Measurements from ENCODE around the gene SLC27A6. TPM values are rescaled to one million over a fixed set of nuclear protein-coding genes. Genes with fewer than 3 reads are reported as not detected.

The SLC27A6 gene
- total and polyA plus RNA-seq, 2 donors (not counting 1 experiment from before 2014, with no cell fraction given): not detected

DNA sequence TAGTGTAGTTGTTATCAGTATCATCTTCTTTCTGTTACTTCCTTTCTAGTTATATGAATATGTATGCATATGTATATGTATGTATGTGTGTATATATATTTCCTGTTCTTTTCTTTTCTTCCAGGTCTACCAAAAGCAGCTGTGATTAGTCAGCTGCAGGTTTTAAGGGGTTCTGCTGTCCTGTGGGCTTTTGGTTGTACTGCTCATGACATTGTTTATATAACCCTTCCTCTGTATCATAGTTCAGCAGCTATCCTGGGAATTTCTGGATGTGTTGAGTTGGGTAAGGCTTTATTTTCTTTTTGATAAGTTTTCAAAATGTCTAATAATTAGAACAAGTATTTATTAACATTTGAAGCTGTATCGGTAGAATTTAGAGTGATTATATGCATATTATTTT, 23.2 kb downstream of the SLC27A6 start:
- Mint-ChIP-seq H3K27ac (no peak overlapping the region), H3K4me1 (no peaks in the 10 kb centered on the region), H3K9me3 (ENCODE audit: insufficient read depth) (no peaks in the 10 kb centered on the region), H3K4me3 (no peak overlapping the region), H3K27me3 (no peaks in the 10 kb centered on the region)
- Histone ChIP-seq H4K20me1 (ENCODE audit: control insufficient read depth, insufficient read depth, low read length, poor library complexity, severe bottlenecking) (no peaks in the 10 kb centered on the region), H3K9me3 (ENCODE audit: control extremely low read depth in 1 of 3, control insufficient read depth in 2 of 3, insufficient read depth in 1 of 3, low read length in 2 of 3) (no peaks in the 10 kb centered on the region), H3K4me3 (ENCODE audit: control extremely low read depth in 1 of 5, extremely low read depth in 1 of 5, insufficient read depth in 1 of 5, low read depth in 2 of 5, low read length in 4 of 5) (no peak overlapping the region), H3K9ac (ENCODE audit: low read length) (no peak overlapping the region), H3K79me2 (ENCODE audit: control insufficient read depth, insufficient read depth, low read length) (no peaks in the 10 kb centered on the region), H2AFZ (ENCODE audit: insufficient read depth, low read depth, low read length, poor library complexity, severe bottlenecking) (no peak overlapping the region), H3K27ac (ENCODE audit: low read length in 2 of 2) (no peak overlapping the region), H3K27me3 (replicated peaks in 1 of 4; ENCODE audit: control extremely low read depth in 1 of 4, control insufficient read depth in 3 of 4, insufficient read depth in 4 of 4, low read length in 3 of 4) (no peaks in the 10 kb centered on the region), H3K4me2 (replicated peaks; ENCODE audit: low read depth, low read length, poor library complexity, severe bottlenecking) (no peak overlapping the region), H3K36me3 (replicated peaks in 1 of 2; ENCODE audit: control extremely low read depth in 1 of 2, control insufficient read depth in 1 of 2, extremely low read depth in 1 of 2, insufficient read depth in 2 of 2, low read length in 1 of 2) (no peaks in the 10 kb centered on the region), H3K4me1 (ENCODE audit: control insufficient read depth in 2 of 2, insufficient read depth in 2 of 2, low read length in 2 of 2) (no peaks in the 10 kb centered on the region)
- no peak for ATAC-seq (ENCODE audit: low read depth)
- DNase-seq: no peak
- no peak for TF ChIP-seq EZH2 (IDR thresholded peaks at IDR 0.05; ENCODE audit: borderline replicate concordance, insufficient read depth, low read depth, low read length, poor library complexity, severe bottlenecking)
- no peak for TF ChIP-seq CTCF (IDR thresholded peaks at IDR 0.05)
- intact Hi-C loops (cut with micrococcal nuclease): no loop called here
- CTCF ChIA-PET: no interaction called here
- POLR2A ChIA-PET: no interaction called here
- no CpG with 5 or more reads among the region's 1 CpG for WGBS (ENCODE audit: insufficient coverage)

DNA sequence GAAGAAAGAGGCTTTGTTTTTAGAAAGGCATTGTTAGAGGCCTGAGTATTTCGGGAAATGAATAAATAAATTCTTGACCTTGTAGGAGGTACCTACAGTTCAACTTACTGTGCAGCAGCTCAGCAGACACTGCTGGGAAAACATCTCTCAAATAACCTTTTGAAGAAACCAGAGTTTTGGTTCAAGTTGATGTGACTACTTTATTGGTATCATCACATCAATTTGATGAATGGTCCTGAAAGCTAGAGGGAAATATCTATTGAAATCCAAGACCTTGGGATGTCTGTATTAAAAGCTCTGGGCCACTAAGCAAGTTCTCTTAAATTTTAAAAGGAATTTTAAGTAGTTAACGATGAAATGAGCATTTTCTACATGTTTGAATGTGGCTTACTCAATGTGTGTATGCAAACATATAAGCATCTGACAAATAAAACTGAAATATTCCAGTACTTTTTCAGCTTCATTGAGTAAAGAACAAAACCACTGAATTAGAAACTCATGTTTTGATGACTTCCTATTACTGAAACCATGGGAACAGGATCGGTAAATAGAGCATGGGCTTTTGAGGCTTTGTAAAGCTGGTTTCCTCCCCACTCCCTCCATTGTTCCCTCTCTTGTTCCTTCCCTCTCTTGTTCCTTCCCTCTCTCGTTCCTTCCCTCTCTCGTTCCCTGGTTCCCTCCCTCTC, 36.7 kb downstream of the SLC27A6 start:
- Histone ChIP-seq H3K4me2 (replicated peaks; ENCODE audit: low read depth, low read length, poor library complexity, severe bottlenecking) (no peak overlapping the region), H3K9ac (ENCODE audit: low read length) (no peak overlapping the region), H2AFZ (ENCODE audit: insufficient read depth, low read depth, low read length, poor library complexity, severe bottlenecking) (no peak overlapping the region), H3K27ac (ENCODE audit: low read length in 2 of 2) (no peak overlapping the region), H3K4me3 (ENCODE audit: control extremely low read depth in 1 of 5, extremely low read depth in 1 of 5, insufficient read depth in 1 of 5, low read depth in 2 of 5, low read length in 4 of 5) (no peak overlapping the region), H3K79me2 (ENCODE audit: control insufficient read depth, insufficient read depth, low read length) (no peaks in the 10 kb centered on the region), H3K4me1 (ENCODE audit: control insufficient read depth in 2 of 2, insufficient read depth in 2 of 2, low read length in 2 of 2) (no peaks in the 10 kb centered on the region), H3K36me3 (replicated peaks in 1 of 2; ENCODE audit: control extremely low read depth in 1 of 2, control insufficient read depth in 1 of 2, extremely low read depth in 1 of 2, insufficient read depth in 2 of 2, low read length in 1 of 2) (no peaks in the 10 kb centered on the region), H3K9me3 (ENCODE audit: control extremely low read depth in 1 of 3, control insufficient read depth in 2 of 3, insufficient read depth in 1 of 3, low read length in 2 of 3) (no peaks in the 10 kb centered on the region), H4K20me1 (ENCODE audit: control insufficient read depth, insufficient read depth, low read length, poor library complexity, severe bottlenecking) (no peaks in the 10 kb centered on the region), H3K27me3 (replicated peaks in 1 of 4; ENCODE audit: control extremely low read depth in 1 of 4, control insufficient read depth in 3 of 4, insufficient read depth in 4 of 4, low read length in 3 of 4) (no peaks in the 10 kb centered on the region)
- 10% methylated on average over 2 of the region's 5 CpGs for WGBS (ENCODE audit: insufficient coverage)
- H3K27ac Mint-ChIP-seq: no peak overlapping the region
- intact Hi-C loops (cut with micrococcal nuclease): no loop called here
- no peaks in the 10 kb centered on the region for H3K9me3 Mint-ChIP-seq (ENCODE audit: insufficient read depth)
- H3K4me3 Mint-ChIP-seq: no peak overlapping the region
- POLR2A ChIA-PET: no interaction called here
- H3K27me3 Mint-ChIP-seq: no peaks in the 10 kb centered on the region
- ATAC-seq (ENCODE audit: low read depth): no peak
- TF ChIP-seq CTCF (IDR thresholded peaks at IDR 0.05): no peak
- CTCF ChIA-PET: no interaction called here
- DNase-seq: no peak
- no peaks in the 10 kb centered on the region for H3K4me1 Mint-ChIP-seq
